Measurements from ENCODE around the gene PIGBOS1.
A peak's percentile ranks its signal among the peaks of the same experiment; 100 is the strongest.

DNA sequence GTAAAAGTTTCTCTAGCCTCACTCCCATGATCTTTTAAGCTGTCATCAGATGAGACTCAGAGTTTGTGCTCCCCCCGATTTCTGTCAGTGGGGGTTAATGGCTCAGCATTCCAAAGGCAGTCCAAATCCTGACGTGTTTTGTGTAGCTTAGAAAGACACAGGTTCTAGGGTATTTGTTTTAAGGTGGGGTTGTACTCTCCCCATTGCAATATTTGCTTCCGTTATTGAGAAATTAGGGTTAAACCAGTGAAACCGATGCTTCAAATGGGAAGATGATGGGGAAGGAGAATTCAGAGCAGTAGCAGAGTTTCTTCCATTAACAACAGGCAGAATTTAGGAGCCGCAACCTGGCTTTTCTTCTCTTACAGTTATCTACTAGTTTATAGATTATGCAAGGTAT, 3.5 kb upstream of the PIGBOS1 start:
- TF ChIP-seq RAD21 (IDR thresholded peaks at IDR 0.05): peak in 1 of 2 donors; percentile 9
- TF ChIP-seq FOXA1 (IDR thresholded peaks at IDR 0.05): no peak
- TF ChIP-seq, protein P1, sequence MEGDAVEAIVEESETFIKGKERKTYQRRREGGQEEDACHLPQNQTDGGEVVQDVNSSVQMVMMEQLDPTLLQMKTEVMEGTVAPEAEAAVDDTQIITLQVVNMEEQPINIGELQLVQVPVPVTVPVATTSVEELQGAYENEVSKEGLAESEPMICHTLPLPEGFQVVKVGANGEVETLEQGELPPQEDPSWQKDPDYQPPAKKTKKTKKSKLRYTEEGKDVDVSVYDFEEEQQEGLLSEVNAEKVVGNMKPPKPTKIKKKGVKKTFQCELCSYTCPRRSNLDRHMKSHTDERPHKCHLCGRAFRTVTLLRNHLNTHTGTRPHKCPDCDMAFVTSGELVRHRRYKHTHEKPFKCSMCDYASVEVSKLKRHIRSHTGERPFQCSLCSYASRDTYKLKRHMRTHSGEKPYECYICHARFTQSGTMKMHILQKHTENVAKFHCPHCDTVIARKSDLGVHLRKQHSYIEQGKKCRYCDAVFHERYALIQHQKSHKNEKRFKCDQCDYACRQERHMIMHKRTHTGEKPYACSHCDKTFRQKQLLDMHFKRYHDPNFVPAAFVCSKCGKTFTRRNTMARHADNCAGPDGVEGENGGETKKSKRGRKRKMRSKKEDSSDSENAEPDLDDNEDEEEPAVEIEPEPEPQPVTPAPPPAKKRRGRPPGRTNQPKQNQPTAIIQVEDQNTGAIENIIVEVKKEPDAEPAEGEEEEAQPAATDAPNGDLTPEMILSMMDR (IDR thresholded peaks at IDR 0.05; ENCODE audit: low read depth, low read length, missing input control): no peak
- TF ChIP-seq SP1 (IDR thresholded peaks at IDR 0.05): peak; percentile 43
- TF ChIP-seq TAF1 (conservative IDR thresholded peaks at IDR 0.05): no peak
- TF ChIP-seq, protein P2, sequence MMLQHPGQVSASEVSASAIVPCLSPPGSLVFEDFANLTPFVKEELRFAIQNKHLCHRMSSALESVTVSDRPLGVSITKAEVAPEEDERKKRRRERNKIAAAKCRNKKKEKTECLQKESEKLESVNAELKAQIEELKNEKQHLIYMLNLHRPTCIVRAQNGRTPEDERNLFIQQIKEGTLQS (IDR thresholded peaks at IDR 0.05): peak; percentile 12
- peak in 1 of 2 donors; percentile 51 for TF ChIP-seq HNF4A (conservative IDR thresholded peaks at IDR 0.05)
- TF ChIP-seq YY1 (IDR thresholded peaks at IDR 0.05): no peak
- peak in 1 of 2 donors; percentile 43 for TF ChIP-seq JUND (IDR thresholded peaks at IDR 0.05)
- TF ChIP-seq GABPA (IDR thresholded peaks at IDR 0.05 in 1 of 2, conservative IDR thresholded peaks at IDR 0.05 in 1 of 2): no peak
- TF ChIP-seq, protein P3, sequence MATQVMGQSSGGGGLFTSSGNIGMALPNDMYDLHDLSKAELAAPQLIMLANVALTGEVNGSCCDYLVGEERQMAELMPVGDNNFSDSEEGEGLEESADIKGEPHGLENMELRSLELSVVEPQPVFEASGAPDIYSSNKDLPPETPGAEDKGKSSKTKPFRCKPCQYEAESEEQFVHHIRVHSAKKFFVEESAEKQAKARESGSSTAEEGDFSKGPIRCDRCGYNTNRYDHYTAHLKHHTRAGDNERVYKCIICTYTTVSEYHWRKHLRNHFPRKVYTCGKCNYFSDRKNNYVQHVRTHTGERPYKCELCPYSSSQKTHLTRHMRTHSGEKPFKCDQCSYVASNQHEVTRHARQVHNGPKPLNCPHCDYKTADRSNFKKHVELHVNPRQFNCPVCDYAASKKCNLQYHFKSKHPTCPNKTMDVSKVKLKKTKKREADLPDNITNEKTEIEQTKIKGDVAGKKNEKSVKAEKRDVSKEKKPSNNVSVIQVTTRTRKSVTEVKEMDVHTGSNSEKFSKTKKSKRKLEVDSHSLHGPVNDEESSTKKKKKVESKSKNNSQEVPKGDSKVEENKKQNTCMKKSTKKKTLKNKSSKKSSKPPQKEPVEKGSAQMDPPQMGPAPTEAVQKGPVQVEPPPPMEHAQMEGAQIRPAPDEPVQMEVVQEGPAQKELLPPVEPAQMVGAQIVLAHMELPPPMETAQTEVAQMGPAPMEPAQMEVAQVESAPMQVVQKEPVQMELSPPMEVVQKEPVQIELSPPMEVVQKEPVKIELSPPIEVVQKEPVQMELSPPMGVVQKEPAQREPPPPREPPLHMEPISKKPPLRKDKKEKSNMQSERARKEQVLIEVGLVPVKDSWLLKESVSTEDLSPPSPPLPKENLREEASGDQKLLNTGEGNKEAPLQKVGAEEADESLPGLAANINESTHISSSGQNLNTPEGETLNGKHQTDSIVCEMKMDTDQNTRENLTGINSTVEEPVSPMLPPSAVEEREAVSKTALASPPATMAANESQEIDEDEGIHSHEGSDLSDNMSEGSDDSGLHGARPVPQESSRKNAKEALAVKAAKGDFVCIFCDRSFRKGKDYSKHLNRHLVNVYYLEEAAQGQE (IDR thresholded peaks at IDR 0.05): no peak
- TF ChIP-seq, protein P4, sequence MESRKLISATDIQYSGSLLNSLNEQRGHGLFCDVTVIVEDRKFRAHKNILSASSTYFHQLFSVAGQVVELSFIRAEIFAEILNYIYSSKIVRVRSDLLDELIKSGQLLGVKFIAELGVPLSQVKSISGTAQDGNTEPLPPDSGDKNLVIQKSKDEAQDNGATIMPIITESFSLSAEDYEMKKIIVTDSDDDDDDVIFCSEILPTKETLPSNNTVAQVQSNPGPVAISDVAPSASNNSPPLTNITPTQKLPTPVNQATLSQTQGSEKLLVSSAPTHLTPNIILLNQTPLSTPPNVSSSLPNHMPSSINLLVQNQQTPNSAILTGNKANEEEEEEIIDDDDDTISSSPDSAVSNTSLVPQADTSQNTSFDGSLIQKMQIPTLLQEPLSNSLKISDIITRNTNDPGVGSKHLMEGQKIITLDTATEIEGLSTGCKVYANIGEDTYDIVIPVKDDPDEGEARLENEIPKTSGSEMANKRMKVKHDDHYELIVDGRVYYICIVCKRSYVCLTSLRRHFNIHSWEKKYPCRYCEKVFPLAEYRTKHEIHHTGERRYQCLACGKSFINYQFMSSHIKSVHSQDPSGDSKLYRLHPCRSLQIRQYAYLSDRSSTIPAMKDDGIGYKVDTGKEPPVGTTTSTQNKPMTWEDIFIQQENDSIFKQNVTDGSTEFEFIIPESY (IDR thresholded peaks at IDR 0.05): no peak
- TF ChIP-seq EGR1 (IDR thresholded peaks at IDR 0.05; ENCODE audit: low read depth in 2 of 2): peak in 1 of 2 donors; percentile 38
- TF ChIP-seq, protein P5, sequence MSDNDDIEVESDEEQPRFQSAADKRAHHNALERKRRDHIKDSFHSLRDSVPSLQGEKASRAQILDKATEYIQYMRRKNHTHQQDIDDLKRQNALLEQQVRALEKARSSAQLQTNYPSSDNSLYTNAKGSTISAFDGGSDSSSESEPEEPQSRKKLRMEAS (IDR thresholded peaks at IDR 0.05): no peak
